NK-92 treated with Interleukin-12 subunit alpha and Interleukin-12 subunit beta, amount 100 ng/mL, for 24 hours (cell line): Measurements from ENCODE around the gene EFCAB5.
A peak's percentile ranks its signal among the peaks of the same experiment; 100 is the strongest.
"Not testable (repeated sequence)": the region's sequence is repeated elsewhere in the genome, so short reads cannot be mapped to it uniquely, and the experiment has no call there.

Experiments used
- DNase-seq: peaks from one replicate; lab custom pipeline; 2025; lab: John Stamatoyannopoulos, UW

The EFCAB5 gene

DNA sequence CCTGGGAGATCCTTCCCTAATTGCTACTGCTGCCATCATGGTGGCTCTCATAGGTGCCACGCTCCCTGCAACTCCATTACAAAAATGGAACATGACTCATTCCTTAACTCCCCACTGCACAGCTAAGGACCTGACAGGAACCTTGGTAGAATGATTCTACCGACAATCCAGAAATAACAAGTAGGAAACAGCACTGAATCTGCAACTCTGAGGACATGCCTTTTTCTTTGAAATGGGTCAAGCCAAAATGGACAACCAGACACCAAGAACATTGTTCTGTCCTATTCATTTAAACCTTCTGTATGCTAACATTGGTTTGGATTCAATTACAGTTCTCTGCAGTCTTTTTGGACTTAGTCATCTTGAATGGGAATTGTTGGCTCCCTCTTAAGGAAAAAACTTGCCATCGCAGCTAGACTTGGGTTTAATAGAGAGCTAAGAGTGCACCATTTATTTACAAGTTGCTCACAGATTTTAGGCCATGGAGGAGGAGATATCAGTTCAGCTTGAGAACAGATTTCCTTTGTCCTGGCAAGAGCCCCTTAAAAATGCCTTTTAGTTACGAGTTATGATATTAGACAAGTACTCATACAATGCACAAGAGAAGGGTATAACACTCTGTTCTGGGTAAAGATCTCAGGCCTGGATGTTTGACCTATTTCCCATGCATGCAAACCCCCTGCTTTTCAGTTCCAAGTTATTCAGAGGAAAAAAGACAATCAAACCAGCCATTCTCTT, 154.2 kb downstream of the EFCAB5 start:
- DNase-seq: no peak

DNA sequence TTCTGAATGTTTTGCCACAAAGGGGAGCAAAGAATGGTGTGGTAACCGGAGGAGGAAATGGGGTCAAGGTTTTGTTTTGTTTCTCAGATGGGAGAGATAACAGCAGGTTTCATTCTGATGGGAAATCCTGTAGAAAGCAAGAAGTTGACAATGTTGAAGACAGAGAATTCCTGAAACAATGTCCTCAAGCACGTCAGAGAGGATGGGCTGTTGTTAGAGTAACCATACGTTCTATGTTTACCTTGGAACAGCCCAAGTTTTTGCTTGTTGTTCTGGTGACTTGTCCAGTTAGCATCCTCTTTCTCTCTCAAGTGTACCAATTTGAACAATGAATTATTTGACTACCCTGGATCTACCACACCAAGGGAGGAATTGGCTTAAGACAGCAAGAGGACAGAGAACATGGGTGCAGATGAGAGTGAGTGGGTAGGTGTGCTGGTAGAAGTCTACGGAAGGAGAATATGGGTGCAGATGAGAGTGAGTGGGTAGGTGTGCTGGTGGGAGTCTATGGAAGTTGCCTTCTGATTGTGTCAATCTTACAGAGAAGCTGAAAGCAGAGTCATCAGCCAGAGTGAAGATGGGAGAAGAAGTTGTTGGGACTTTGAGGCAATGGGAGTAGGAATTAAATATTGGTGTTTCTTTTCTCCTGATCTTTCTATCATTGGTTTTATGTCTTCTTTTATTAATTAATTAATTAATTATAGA, 160.4 kb downstream of the EFCAB5 start:
- DNase-seq: no peak

- no peak for DNase-seq
Observed at GRCh38 chr17:30103921-30104320, 162.5 kb downstream of the EFCAB5 start.

GRCh38 chr17:30104575-30105339, 163.3 kb downstream of the EFCAB5 start:
- peak; percentile 54 for DNase-seq

- no peak for DNase-seq
Observed at GRCh38 chr17:30112794-30113193, 171.4 kb downstream of the EFCAB5 start.

DNA sequence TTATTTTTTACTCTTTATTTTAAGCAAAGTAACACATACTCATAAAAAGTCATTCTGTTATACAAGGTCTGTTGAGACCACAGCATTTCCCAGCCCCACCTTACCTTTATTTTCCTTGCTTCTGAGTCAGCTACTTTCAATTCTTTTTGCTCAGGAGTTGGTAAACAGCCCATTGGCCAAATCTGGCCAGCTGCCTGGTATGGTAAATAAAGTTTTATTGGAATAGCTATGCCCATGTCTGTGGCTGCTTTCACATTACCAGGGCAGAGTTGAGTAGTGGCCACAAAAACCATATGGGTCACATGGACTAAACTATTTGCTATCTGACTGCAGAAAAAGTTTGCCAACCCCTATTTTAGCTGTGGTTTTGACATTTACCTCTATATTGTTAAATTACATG, 171.8 kb downstream of the EFCAB5 start:
- peak; percentile 20 for DNase-seq

GRCh38 chr17:30116345-30116660, 174.9 kb downstream of the EFCAB5 start:
- no peak for DNase-seq

DNA sequence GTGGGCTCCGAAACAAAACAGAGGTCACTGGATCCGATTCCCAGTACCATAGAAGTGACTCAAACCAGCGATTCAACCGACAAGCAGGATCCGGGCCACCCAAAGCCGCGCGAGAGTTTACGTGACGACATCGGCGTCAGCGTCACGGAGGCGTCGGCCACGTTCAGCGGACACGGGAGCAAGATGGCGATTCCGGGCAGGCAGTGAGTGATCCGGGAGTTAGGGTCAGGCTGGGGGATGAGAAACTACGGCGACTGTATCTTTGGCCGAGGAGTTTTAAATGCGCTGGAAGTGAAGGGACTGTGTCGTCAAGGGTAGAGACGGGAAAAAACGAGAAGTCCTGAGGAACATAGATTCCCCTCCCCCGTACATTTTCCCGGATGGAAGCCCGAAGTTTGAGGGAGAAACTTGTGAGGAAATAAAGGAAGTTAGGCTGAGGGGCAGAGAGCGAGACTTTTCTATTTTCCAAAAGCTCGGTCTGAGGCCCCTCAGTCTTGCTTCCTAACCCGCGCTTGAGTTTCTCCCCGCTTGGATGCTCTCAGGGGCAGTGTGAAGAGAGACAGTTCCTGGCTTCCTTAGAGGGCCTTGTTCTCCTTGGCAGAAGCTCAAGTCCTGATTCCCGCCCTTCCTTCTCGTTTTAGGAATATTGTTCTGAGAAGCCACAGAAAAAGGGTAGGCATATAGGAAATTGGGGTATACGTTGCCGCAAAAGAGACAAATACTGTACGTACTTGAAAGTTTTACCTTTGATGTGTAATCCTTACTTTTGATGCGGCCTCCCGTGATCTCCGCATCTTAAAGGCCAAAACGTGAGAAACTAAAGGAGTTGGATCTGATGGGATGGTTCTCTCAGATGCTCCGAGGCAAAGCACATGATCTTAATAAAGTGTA, 175.5 kb downstream of the EFCAB5 start, which contains the start of gene NSRP1:
NSRP1 (plus strand) TSS at position 156 of the 891 bp plus-strand sequence; CDS start at position 184, 28 bp downstream.
- peak; percentile 87 for DNase-seq

- DNase-seq: no peak
Observed at GRCh38 chr17:30117675-30118081, 176.2 kb downstream of the EFCAB5 start.

- DNase-seq: not testable (repeated sequence)
Observed at GRCh38 chr17:30118635-30119034, 177.2 kb downstream of the EFCAB5 start.

- DNase-seq: no peak
Observed at GRCh38 chr17:30124273-30124796, 182.9 kb downstream of the EFCAB5 start.

- DNase-seq: no peak
Observed at GRCh38 chr17:30130121-30130520, 188.7 kb downstream of the EFCAB5 start.

- no peak for DNase-seq
Observed at GRCh38 chr17:30132615-30133014, 191.2 kb downstream of the EFCAB5 start.

DNA sequence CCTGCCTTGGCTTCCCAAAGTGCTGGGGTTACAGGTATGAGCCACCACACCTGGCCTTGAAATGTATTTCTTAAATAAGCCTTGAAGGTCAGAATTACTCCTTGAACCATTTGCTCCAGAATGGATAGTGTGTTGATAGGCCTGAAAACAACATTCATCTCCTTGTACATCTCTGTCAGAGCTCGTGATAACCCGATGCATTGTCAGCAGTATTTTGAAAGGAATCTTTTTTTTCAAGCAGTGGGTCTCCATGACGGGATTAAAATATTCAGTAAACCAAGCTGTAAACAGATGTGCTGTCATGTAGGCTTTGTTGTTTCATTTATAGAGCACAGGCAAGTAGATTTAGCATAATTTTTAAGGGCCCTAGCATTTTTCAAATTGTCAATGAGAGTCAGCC, 191.8 kb downstream of the EFCAB5 start:
- DNase-seq: no peak

DNA sequence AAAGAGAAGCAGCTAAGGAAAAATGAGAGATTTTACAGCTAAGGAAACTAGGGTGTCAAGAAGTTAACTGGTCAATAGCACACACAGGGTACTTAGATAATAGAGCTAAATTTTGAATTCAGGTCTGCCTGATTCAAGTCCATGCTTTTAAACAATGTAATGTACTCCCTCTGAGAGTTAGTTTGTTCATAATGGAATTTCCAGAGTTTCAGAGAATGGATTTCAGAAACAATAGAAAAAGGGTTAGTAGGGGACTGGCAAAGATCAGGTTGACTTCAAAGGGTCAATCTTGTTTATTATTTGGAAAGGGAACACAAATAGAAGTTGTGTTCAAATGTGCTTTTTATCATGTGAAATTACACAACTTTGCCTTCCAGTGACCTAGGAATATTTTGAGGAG, 193.1 kb downstream of the EFCAB5 start:
- no peak for DNase-seq

DNA sequence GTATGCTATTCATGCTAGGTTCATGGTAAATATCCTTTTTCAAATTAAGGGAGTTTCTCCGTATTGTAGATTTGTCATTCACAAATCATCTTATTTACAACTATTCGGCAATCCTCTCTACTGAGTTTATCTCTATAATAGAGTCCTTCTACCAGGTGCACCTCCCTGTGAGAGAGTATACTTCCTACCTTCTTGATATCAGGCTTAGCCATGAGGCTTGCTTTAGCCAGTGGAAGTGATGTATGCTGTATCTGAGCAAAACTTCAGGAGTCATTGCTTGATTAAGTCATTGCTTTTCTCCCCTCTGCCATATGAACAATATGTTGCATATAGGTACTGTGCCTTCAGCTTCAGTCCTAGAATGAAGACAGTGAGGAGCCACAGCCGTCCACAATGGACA, 195.7 kb downstream of the EFCAB5 start:
- DNase-seq: no peak

DNA sequence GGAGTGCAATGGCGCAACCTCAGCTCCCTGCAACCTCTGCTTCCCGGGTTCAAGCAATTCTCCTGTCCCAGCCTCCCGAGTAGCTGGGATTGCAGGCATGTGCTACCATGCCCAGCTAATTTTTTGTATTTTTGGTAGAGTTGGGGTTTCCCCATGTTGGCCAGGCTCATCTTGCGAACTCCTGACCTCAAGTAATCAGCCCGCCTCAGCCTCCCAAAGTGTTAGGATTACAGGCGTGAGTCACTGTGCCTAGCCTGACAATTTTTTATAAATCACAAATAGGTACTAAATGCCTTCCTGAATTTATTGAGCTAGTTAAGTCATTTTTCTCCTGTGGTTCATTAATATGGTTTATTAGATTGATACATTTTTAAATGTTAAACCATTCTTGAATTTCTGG, 206.4 kb downstream of the EFCAB5 start:
- DNase-seq: peak; percentile 43

GRCh38 chr17:30148376-30148775, 206.9 kb downstream of the EFCAB5 start:
- no peak for DNase-seq

DNA sequence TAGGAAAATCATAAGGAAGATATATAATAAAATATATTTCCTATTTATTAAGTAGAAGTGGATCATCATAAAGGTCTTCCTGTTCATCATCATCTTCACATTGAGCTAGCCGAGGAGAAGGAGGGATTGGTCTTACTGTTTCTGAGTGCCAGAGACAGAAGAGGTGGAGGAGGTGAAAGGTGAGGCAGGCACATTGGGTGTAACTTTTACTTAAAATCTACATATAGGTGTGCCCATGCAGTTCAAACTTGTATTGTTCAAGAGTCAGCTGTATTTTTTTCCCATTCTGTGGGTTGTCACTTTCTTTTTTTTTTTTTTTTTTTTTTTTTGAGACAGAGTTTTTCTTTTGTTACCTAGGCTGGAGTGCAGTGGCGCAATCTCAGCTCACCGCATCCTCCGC, 210.0 kb downstream of the EFCAB5 start:
- DNase-seq: no peak

GRCh38 chr17:30153463-30153862, 212.0 kb downstream of the EFCAB5 start:
- DNase-seq: no peak

DNA sequence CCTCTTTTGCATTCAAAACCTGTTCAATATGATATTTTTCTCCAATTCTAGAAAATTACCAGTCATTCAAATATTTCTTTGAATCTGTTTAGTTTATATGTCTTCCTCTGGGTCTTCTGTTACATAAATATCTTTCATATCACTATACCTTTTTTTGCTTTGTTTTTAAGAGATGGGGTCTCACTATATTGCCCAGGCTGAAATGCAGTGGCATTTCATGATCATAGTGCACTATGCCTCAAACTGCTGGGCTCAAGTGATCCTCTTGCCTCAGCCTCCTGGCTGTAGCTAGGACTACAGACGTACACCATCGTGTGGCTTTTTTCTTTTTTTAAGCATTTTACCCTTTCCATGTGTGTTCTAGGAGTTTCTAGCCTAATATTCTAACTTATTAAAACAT, 214.0 kb downstream of the EFCAB5 start:
- no peak for DNase-seq
